HT1080 (cell line): Measurements from ENCODE around the gene NKX6-1. TPM values are rescaled to one million over a fixed set of nuclear protein-coding genes. Genes with fewer than 3 reads are reported as not detected.

Source experiments
- DNase-seq: peaks from one replicate; pipeline ENCODE4 v3.0.0-alpha.2; 2015; ENCODE audit warnings: low read depth
- total RNA-seq: library from RNA; depleted of rRNA; stranded (reverse); fragments of >200 nt; shearing (Covaris generic); gene quantifications from 2 replicates; pipeline ENCODE4 v1.2.3, GENCODE V29; 2014

Gene NKX6-1
- total RNA-seq, 1 experiment from 2014 or later = 0.58 TPM

- DNase-seq = peak; percentile 13
Measured at GRCh38 chr4:84498203-84498934, 723 bp downstream of the NKX6-1 start.

GRCh38 chr4:84497504-84498202 lies 1.4 kb downstream of the NKX6-1 start:
- no peak for DNase-seq

- no peak for DNase-seq
Measured at GRCh38 chr4:84496706-84497503, 2.2 kb downstream of the NKX6-1 start.

- DNase-seq = no peak
Measured at GRCh38 chr4:84496331-84496705, 2.8 kb downstream of the NKX6-1 start.

- DNase-seq = no peak
Measured at GRCh38 chr4:84495794-84496261, 3.3 kb downstream of the NKX6-1 start.

GRCh38 chr4:84495118-84495793 lies 3.8 kb downstream of the NKX6-1 start:
- DNase-seq = no peak

- no peak for DNase-seq
Measured at GRCh38 chr4:84494531-84494930, 4.6 kb downstream of the NKX6-1 start.

- DNase-seq = no peak
Measured at GRCh38 chr4:84494076-84494475, 5.0 kb downstream of the NKX6-1 start.

GRCh38 chr4:84493092-84493850 lies 5.8 kb downstream of the NKX6-1 start:
- no peak for DNase-seq

GRCh38 chr4:84492737-84493091 lies 6.4 kb downstream of the NKX6-1 start:
- DNase-seq = no peak

- no peak for DNase-seq
Measured at GRCh38 chr4:84492290-84492689, 6.8 kb downstream of the NKX6-1 start.

GRCh38 chr4:84491481-84491880 lies 7.6 kb downstream of the NKX6-1 start:
- no peak for DNase-seq

- DNase-seq = no peak
Measured at GRCh38 chr4:84490663-84491062, 8.4 kb downstream of the NKX6-1 start.

- no peak for DNase-seq
Measured at GRCh38 chr4:84484236-84484635, 14.9 kb downstream of the NKX6-1 start.

- DNase-seq = no peak
Measured at GRCh38 chr4:84483688-84484087, 15.4 kb downstream of the NKX6-1 start.

GRCh38 chr4:84482564-84483563 lies 16.2 kb downstream of the NKX6-1 start:
- no peak for DNase-seq

- no peak for DNase-seq
Measured at GRCh38 chr4:84481860-84482245, 17.2 kb downstream of the NKX6-1 start.

GRCh38 chr4:84481077-84481859 lies 17.8 kb downstream of the NKX6-1 start:
- DNase-seq = no peak

- no peak for DNase-seq
Measured at GRCh38 chr4:84480082-84480481, 19.0 kb downstream of the NKX6-1 start.
